OCI-LY7 (cell line): Measurements from ENCODE around the gene ABCC8.

Source experiments
- CTCF ChIP-seq: fragments of 200-600 bp; sonication (generic); conservative IDR thresholded peaks from 2 replicates; pipeline ENCODE4 v1.5.1; 2014; ENCODE audit warnings: mild to moderate bottlenecking, antibody characterized with exemption, low read length, moderate library complexity, mixed read lengths
- EZH2phosphoT487 ChIP-seq: fragments of 200-600 bp; sonication (generic); IDR thresholded peaks from 2 replicates; pipeline ENCODE4 v1.6.1; 2018; ENCODE audit warnings: low read depth, borderline replicate concordance, mild to moderate bottlenecking, mixed run types, antibody characterized with exemption, low read length, moderate library complexity, mixed read lengths

- no peak for TF ChIP-seq CTCF
- TF ChIP-seq EZH2phosphoT487 = no peak
These were observed 18.4 kb downstream of the ABCC8 start for GRCh38 chr11:17458268-17458667.
